B cell (primary cell): Measurements from ENCODE around the gene JAG2.

ENCODE experiments used
- CTCF ChIP-seq: fragments of 200-600 bp; IDR thresholded peaks from one replicate; pipeline ENCODE4 v1.8.0; 2022; ENCODE audit warnings: antibody characterized with exemption, mild to moderate bottlenecking
- EZH2 ChIP-seq: IDR thresholded peaks from 2 replicates; pipeline ENCODE4 v1.6.1; 2012; ENCODE audit warnings: borderline replicate concordance, low read depth, mild to moderate bottlenecking, moderate library complexity, low read length; ENCODE audit not compliant: insufficient read depth, poor library complexity, severe bottlenecking

- TF ChIP-seq CTCF (no peak), EZH2 (no peak)
Observed at GRCh38 chr14:105108516-105108864, 60.1 kb downstream of the JAG2 start.
